WTC11 (cell line): ENCODE measurements around the gene ARFIP1.

Experiments used
- ATF1 ChIP-seq: sonication (generic); formaldehyde crosslinking; IDR thresholded peaks from 2 replicates; pipeline ENCODE4 v1.8.1; 2023; ENCODE audit warnings: mild to moderate bottlenecking, moderate library complexity, missing genetic modification reagents
- ATF2 ChIP-seq: sonication (generic); formaldehyde crosslinking; IDR thresholded peaks from 2 replicates; pipeline ENCODE4 v1.8.1; 2022; ENCODE audit warnings: low read depth, missing genetic modification reagents, borderline replicate concordance
- CDX4 ChIP-seq: fragments of 250-450 bp; sonication (Bioruptor Pico); IDR thresholded peaks from 2 replicates; pipeline ENCODE4 v1.9.0; 2021; ENCODE audit warnings: moderate library complexity, mild to moderate bottlenecking, inconsistent platforms, borderline replicate concordance
- CREB1 ChIP-seq: sonication (generic); formaldehyde crosslinking; IDR thresholded peaks from 2 replicates; pipeline ENCODE4 v1.8.0; 2023; ENCODE audit warnings: mild to moderate bottlenecking, missing genetic modification reagents
- CTCF ChIP-seq: fragments of 200-600 bp; IDR thresholded peaks from 2 replicates; pipeline ENCODE4 v1.8.0; 2022; ENCODE audit warnings: antibody characterized with exemption
- ESRRA ChIP-seq: sonication (generic); formaldehyde crosslinking; IDR thresholded peaks from 2 replicates; pipeline ENCODE4 v1.8.1; 2022; ENCODE audit warnings: mild to moderate bottlenecking, missing genetic modification reagents, borderline replicate concordance
- IRF1 ChIP-seq: sonication (generic); formaldehyde crosslinking; IDR thresholded peaks from 2 replicates; pipeline ENCODE4 v1.8.0; 2023; ENCODE audit warnings: missing genetic modification reagents
- MAX ChIP-seq: sonication (generic); formaldehyde crosslinking; IDR thresholded peaks from 2 replicates; pipeline ENCODE4 v1.8.0; 2022; ENCODE audit warnings: mild to moderate bottlenecking, missing genetic modification reagents
- NR3C1 ChIP-seq: sonication (generic); formaldehyde crosslinking; conservative IDR thresholded peaks from 2 replicates; pipeline ENCODE4 v1.8.1; 2023; ENCODE audit warnings: low read depth, mild to moderate bottlenecking, missing genetic modification reagents
- SP1 ChIP-seq: sonication (generic); formaldehyde crosslinking; conservative IDR thresholded peaks from 2 replicates; pipeline ENCODE4 v1.8.1; 2022; ENCODE audit warnings: missing genetic modification reagents
- STAT6 ChIP-seq: sonication (generic); formaldehyde crosslinking; conservative IDR thresholded peaks from 2 replicates; pipeline ENCODE4 v1.8.1; 2023; ENCODE audit warnings: mild to moderate bottlenecking, low read depth, missing genetic modification reagents, moderate library complexity
- TEAD1 ChIP-seq: sonication (generic); formaldehyde crosslinking; IDR thresholded peaks from 2 replicates; pipeline ENCODE4 v1.8.0; 2022; ENCODE audit warnings: mild to moderate bottlenecking, missing genetic modification reagents
- TEAD4 ChIP-seq: sonication (generic); formaldehyde crosslinking; IDR thresholded peaks from 2 replicates; pipeline ENCODE4 v1.8.0; 2022; ENCODE audit warnings: mild to moderate bottlenecking, missing genetic modification reagents
- USF1 ChIP-seq: sonication (generic); formaldehyde crosslinking; IDR thresholded peaks from 2 replicates; pipeline ENCODE4 v1.8.0; 2022; ENCODE audit warnings: mild to moderate bottlenecking, missing genetic modification reagents

- no peak for TF ChIP-seq CREB1 (CRISPR knock-in tag)
- TF ChIP-seq NR3C1, result no peak
- no peak for TF ChIP-seq CTCF
- no peak for TF ChIP-seq ESRRA
- no peak for TF ChIP-seq TEAD1
- TF ChIP-seq ATF2, result no peak
- TF ChIP-seq USF1 (CRISPR knock-in tag), result no peak
- TF ChIP-seq ATF1, result no peak
- no peak for TF ChIP-seq MAX (CRISPR knock-in tag)
- no peak for TF ChIP-seq SP1 (CRISPR knock-in tag)
- no peak for TF ChIP-seq IRF1
- no peak for TF ChIP-seq TEAD4 (CRISPR knock-in tag)
- no peak for TF ChIP-seq CDX4 (CRISPR knock-in tag)
- TF ChIP-seq STAT6 (CRISPR knock-in tag), result no peak
Observed at GRCh38 chr4:152817331-152817730, 37.6 kb downstream of the ARFIP1 start.
